OCI-LY3 (cell line): ENCODE data around the gene TRIO.

Experiments
- EZH2phosphoT487 ChIP-seq: fragments of 200-600 bp; shearing (Covaris generic); IDR thresholded peaks from 2 replicates; pipeline ENCODE4 v1.6.1; 2018; ENCODE audit warnings: antibody characterized with exemption, mixed run types, low read depth
- TF ChIP-seq, protein P1 (sequence below): fragments of 200-600, 300-600 bp; sonication (generic); IDR thresholded peaks from 2 replicates; pipeline ENCODE4 v1.5.1; 2014; ENCODE audit warnings: antibody characterized with exemption, low read length, low read depth

DNA sequence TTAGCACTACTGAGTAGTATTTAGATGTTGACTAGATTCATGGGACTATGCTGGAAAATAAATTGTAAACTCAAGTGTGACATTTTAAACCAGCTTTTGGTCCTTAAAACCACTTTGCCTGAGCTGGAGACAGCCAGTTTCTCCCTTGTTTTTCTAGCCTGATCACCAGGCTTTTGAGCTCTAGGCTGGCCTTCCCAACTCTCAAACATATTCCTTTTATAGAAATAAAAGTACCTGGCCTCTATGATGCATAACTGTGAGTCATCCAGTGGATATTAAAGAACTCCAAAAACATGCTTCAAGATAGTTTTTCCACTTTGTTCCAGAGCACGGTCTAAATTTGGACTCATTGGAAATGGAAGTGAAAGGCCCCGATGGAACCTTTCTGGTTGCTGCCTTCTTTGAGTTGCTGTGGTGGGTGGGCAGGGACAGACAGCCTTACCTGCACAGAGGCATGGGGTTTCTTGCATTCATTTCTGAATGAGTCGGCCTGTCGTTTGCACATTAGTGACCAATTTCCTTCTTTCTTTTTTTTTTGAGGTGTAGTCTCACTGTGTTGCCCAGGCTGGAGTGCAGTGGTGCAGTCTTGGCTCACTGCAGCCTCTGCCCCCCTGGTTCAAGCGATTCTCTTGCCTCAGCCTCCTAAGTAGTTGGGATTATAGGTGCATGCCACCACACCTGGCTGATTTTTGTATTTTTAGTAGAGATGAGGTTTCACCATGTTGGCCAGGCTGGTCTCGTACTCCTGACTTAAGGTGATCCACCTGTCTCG is 43.1 kb downstream of the TRIO start:
- TF ChIP-seq, protein P1, sequence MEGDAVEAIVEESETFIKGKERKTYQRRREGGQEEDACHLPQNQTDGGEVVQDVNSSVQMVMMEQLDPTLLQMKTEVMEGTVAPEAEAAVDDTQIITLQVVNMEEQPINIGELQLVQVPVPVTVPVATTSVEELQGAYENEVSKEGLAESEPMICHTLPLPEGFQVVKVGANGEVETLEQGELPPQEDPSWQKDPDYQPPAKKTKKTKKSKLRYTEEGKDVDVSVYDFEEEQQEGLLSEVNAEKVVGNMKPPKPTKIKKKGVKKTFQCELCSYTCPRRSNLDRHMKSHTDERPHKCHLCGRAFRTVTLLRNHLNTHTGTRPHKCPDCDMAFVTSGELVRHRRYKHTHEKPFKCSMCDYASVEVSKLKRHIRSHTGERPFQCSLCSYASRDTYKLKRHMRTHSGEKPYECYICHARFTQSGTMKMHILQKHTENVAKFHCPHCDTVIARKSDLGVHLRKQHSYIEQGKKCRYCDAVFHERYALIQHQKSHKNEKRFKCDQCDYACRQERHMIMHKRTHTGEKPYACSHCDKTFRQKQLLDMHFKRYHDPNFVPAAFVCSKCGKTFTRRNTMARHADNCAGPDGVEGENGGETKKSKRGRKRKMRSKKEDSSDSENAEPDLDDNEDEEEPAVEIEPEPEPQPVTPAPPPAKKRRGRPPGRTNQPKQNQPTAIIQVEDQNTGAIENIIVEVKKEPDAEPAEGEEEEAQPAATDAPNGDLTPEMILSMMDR = no peak
- no peak for TF ChIP-seq EZH2phosphoT487
